Endodermal cell (in vitro differentiated cells): ENCODE data around the gene TTC9. TPM values are rescaled to one million over a fixed set of nuclear protein-coding genes. Genes with fewer than 3 reads are reported as not detected.

ENCODE experiments used
- DNase-seq: peaks from one replicate; pipeline ENCODE4 v3.0.0-alpha.2; 2017
- H3K27ac ChIP-seq: 2 replicates; pipeline ENCODE4 v1.5.1; 2013; ENCODE audit warnings: mild to moderate bottlenecking, low read depth, low read length, moderate library complexity
- H3K27me3 ChIP-seq: 2 replicates; pipeline ENCODE4 v1.6.1; 2013; ENCODE audit warnings: mild to moderate bottlenecking, low read length, moderate library complexity; ENCODE audit not compliant: insufficient read depth, control insufficient read depth, poor library complexity, severe bottlenecking
- H3K36me3 ChIP-seq: 2 replicates; pipeline ENCODE4 v1.7.0; 2013; ENCODE audit warnings: mild to moderate bottlenecking, low read length, moderate library complexity; ENCODE audit not compliant: control insufficient read depth, insufficient read depth
- H3K4me1 ChIP-seq: one replicate; pipeline ENCODE4 v1.7.0; 2013; ENCODE audit warnings: low read length; ENCODE audit not compliant: control insufficient read depth, insufficient read depth
- H3K4me3 ChIP-seq: 2 replicates; pipeline ENCODE4 v1.5.1; 2013; ENCODE audit warnings: mild to moderate bottlenecking, low read length, moderate library complexity
- H3K9ac ChIP-seq: 2 replicates; pipeline ENCODE4 v1.6.1; 2013; ENCODE audit warnings: mild to moderate bottlenecking, low read length, moderate library complexity; ENCODE audit not compliant: poor library complexity, severe bottlenecking; ENCODE audit errors: extremely low read depth
- H3K9me3 ChIP-seq: 2 replicates; pipeline ENCODE4 v1.6.1; 2013; ENCODE audit warnings: mild to moderate bottlenecking, low read length, moderate library complexity; ENCODE audit not compliant: control insufficient read depth
- H3K27ac Mint-ChIP-seq: 2 replicates; pipeline ENCODE4 v1.8.0; 2020; ENCODE audit warnings: mixed read lengths
- H3K27me3 Mint-ChIP-seq: 2 replicates; pipeline ENCODE4 v1.8.0; 2021; ENCODE audit warnings: mild to moderate bottlenecking, mixed read lengths; ENCODE audit not compliant: insufficient read depth
- H3K36me3 Mint-ChIP-seq: 2 replicates; pipeline ENCODE4 v1.8.0; 2020; ENCODE audit warnings: low read depth, mixed read lengths
- H3K4me1 Mint-ChIP-seq: 2 replicates; pipeline ENCODE4 v1.8.0; 2020; ENCODE audit warnings: mixed read lengths
- H3K4me3 Mint-ChIP-seq: 2 replicates; pipeline ENCODE4 v1.8.0; 2020; ENCODE audit warnings: mild to moderate bottlenecking, moderate library complexity, mixed read lengths
- H3K9me3 Mint-ChIP-seq: 2 replicates; pipeline ENCODE4 v1.8.0; 2020; ENCODE audit warnings: mild to moderate bottlenecking, mixed read lengths
- WGBS, 2 experiments: methylation state at CpG; one replicate each; pipeline versions ENCODE4 v1.1.5 to v1.1.7; 2013; ENCODE audit warnings: missing lambda C conversion rate in 2 of 2, mixed read lengths in 1 of 2; ENCODE audit not compliant: insufficient coverage in 1 of 2, insufficient read length in 1 of 2; 5-methylcytosine and 5-hydroxymethylcytosine counted together
- total RNA-seq, 2 donors: library from RNA; stranded (reverse); fragmentation: NEBNext Ultra II Directional in 1 of 2; extraction: Animal tissue kit (Norgen Biotek cat#: 25700) in 1 of 2; gene quantifications; 2 replicates in 1 of 2; 3 replicates in 1 of 2; pipeline ENCODE4 v1.2.1, GENCODE V29; 2021
- TF ChIP-seq, protein P1 (sequence below): fragments of 200-600 bp; sonication (generic); conservative IDR thresholded peaks from 2 replicates; pipeline ENCODE4 v1.5.0; 2021; ENCODE audit warnings: antibody characterized with exemption, mild to moderate bottlenecking

TTC9 gene
- total RNA-seq, 2 donors from 2014 or later: 9.4 to 11.6 TPM

DNA sequence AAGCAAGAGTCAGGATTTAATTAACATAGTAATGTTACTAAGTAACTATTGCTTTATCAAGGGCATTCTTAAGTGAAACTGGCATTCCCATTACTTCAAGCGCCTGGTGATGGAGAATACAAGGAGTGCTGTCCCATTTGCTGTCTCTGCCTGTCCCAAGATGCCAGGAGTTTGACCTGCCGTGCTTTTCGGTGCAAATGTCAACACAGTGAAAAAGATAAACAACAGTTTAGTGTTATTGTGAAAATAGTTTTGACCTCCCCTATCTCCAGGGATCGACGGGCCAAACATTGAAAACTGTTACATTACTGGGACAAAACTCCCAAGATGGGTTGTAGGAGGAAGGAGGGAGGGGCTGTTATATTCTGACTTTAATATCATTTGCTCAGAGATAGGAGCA, 74.8 kb downstream of the TTC9 start:
- Histone ChIP-seq H3K36me3 (no peaks in the 10 kb centered on the region), H3K27ac (peak overlapping the region; percentile 47), H3K4me1 (peaks cover 8% of the 10 kb centered on the region), H3K4me3 (peak overlapping the region; percentile 14), H3K27me3 (no peaks in the 10 kb centered on the region), H3K9ac (peak overlapping the region; percentile 27), H3K9me3 (no peaks in the 10 kb centered on the region)
- Mint-ChIP-seq H3K27ac (peak overlapping the region; percentile 80), H3K27me3 (no peaks in the 10 kb centered on the region), H3K4me3 (peak overlapping the region; percentile 0), H3K9me3 (no peaks in the 10 kb centered on the region), H3K4me1 (peaks cover 33% of the 10 kb centered on the region), H3K36me3 (no peaks in the 10 kb centered on the region)
- TF ChIP-seq, protein P1, sequence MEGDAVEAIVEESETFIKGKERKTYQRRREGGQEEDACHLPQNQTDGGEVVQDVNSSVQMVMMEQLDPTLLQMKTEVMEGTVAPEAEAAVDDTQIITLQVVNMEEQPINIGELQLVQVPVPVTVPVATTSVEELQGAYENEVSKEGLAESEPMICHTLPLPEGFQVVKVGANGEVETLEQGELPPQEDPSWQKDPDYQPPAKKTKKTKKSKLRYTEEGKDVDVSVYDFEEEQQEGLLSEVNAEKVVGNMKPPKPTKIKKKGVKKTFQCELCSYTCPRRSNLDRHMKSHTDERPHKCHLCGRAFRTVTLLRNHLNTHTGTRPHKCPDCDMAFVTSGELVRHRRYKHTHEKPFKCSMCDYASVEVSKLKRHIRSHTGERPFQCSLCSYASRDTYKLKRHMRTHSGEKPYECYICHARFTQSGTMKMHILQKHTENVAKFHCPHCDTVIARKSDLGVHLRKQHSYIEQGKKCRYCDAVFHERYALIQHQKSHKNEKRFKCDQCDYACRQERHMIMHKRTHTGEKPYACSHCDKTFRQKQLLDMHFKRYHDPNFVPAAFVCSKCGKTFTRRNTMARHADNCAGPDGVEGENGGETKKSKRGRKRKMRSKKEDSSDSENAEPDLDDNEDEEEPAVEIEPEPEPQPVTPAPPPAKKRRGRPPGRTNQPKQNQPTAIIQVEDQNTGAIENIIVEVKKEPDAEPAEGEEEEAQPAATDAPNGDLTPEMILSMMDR: no peak
- 26 to 74% methylated on average over 2 to 5 of the region's 5 CpGs for WGBS, 2 experiments
- DNase-seq: peak; percentile 60

- Histone ChIP-seq H3K9me3 (no peaks in the 10 kb centered on the region), H3K4me1 (peaks cover 8% of the 10 kb centered on the region), H3K36me3 (no peaks in the 10 kb centered on the region), H3K4me3 (peak overlapping the region; percentile 14), H3K9ac (peak overlapping the region; percentile 49), H3K27me3 (no peaks in the 10 kb centered on the region), H3K27ac (peak overlapping the region; percentile 47)
- TF ChIP-seq, protein P1: no peak
- Mint-ChIP-seq H3K27ac (peak overlapping the region; percentile 80), H3K4me1 (peaks cover 38% of the 10 kb centered on the region), H3K4me3 (peak overlapping the region; percentile 0), H3K36me3 (no peaks in the 10 kb centered on the region), H3K27me3 (no peaks in the 10 kb centered on the region), H3K9me3 (no peaks in the 10 kb centered on the region)
- DNase-seq: peak; percentile 79
- no CpG with 5 or more reads among the region's 1 CpG for WGBS, 2 experiments
Observed at GRCh38 chr14:70716958-70717357, 75.2 kb downstream of the TTC9 start.

- H3K4me1 Mint-ChIP-seq: peaks cover 51% of the 10 kb centered on the region
- H3K36me3 ChIP-seq: no peaks in the 10 kb centered on the region
- peak overlapping the region; percentile 74 for H3K27ac Mint-ChIP-seq
Observed at GRCh38 chr14:70718383-70719118, 76.8 kb downstream of the TTC9 start.

More at GRCh38 chr14:70718383-70719118, 76.8 kb downstream of the TTC9 start:
- H3K27me3 Mint-ChIP-seq: no peaks in the 10 kb centered on the region
- H3K9me3 Mint-ChIP-seq: no peaks in the 10 kb centered on the region
- H3K4me1 ChIP-seq: peaks cover 14% of the 10 kb centered on the region
- 94 to 100% methylated on average over 3 to 8 of the region's 8 CpGs for WGBS, 2 experiments
- H3K27ac ChIP-seq: no peak overlapping the region
- DNase-seq: no peak
- TF ChIP-seq, protein P1: no peak
- H3K9me3 ChIP-seq: no peaks in the 10 kb centered on the region
- no peak overlapping the region for H3K4me3 Mint-ChIP-seq
- H3K27me3 ChIP-seq: no peaks in the 10 kb centered on the region
- H3K9ac ChIP-seq: no peak overlapping the region
- no peak overlapping the region for H3K4me3 ChIP-seq
- no peaks in the 10 kb centered on the region for H3K36me3 Mint-ChIP-seq
